Hepatocyte (in vitro differentiated cells): ENCODE results near the gene CITED1. TPM values are rescaled to one million over a fixed set of nuclear protein-coding genes. Genes with fewer than 3 reads are reported as not detected.

Experiments used
- DNase-seq: peaks from one replicate; pipeline ENCODE4 v3.0.0-alpha.2; 2016; ENCODE audit warnings: low spot score
- H2AFZ ChIP-seq: fragments of 200-600 bp; sonication (generic); 2 replicates; pipeline ENCODE4 v1.6.0; 2016; ENCODE audit warnings: antibody characterized with exemption, mild to moderate bottlenecking
- H3K27ac ChIP-seq: fragments of 200-600 bp; sonication (generic); 2 replicates; pipeline ENCODE4 v1.5.1; 2016; ENCODE audit warnings: mild to moderate bottlenecking
- H3K27me3 ChIP-seq: fragments of 200-600 bp; sonication (generic); 2 replicates; pipeline ENCODE4 v1.6.1; 2016
- H3K36me3 ChIP-seq: fragments of 200-600 bp; sonication (generic); replicated peaks from 2 replicates; pipeline ENCODE4 v1.5.1; 2016; ENCODE audit warnings: low read depth; ENCODE audit not compliant: insufficient read depth
- H3K4me1 ChIP-seq: fragments of 200-600 bp; sonication (generic); 2 replicates; pipeline ENCODE4 v1.5.1; 2016; ENCODE audit warnings: mild to moderate bottlenecking, moderate library complexity; ENCODE audit not compliant: insufficient read depth
- H3K4me2 ChIP-seq: fragments of 200-600 bp; sonication (generic); 2 replicates; pipeline ENCODE4 v1.6.0; 2016
- H3K4me3 ChIP-seq: fragments of 200-600 bp; sonication (generic); 2 replicates; pipeline ENCODE4 v1.5.1; 2016; ENCODE audit warnings: mild to moderate bottlenecking
- H3K79me2 ChIP-seq: fragments of 200-600 bp; sonication (generic); 2 replicates; pipeline ENCODE4 v1.6.0; 2017; ENCODE audit warnings: mild to moderate bottlenecking
- H3K9me2 ChIP-seq: fragments of 200-600 bp; sonication (generic); replicated peaks from 2 replicates; pipeline ENCODE4 v1.6.0; 2017; ENCODE audit warnings: mild to moderate bottlenecking; ENCODE audit not compliant: insufficient read depth
- H3K9me3 ChIP-seq: fragments of 200-600 bp; sonication (generic); 2 replicates; pipeline ENCODE4 v1.5.1; 2016; ENCODE audit warnings: low read depth, mild to moderate bottlenecking
- H4K20me1 ChIP-seq: fragments of 200-600 bp; sonication (generic); 2 replicates; pipeline ENCODE4 v1.6.0; 2016; ENCODE audit warnings: mild to moderate bottlenecking; ENCODE audit not compliant: insufficient read depth, poor library complexity, severe bottlenecking
- CTCF ChIP-seq: fragments of 200-600 bp; sonication (generic); IDR thresholded peaks from 2 replicates; pipeline ENCODE4 v1.5.1; 2016; ENCODE audit warnings: antibody characterized with exemption, mild to moderate bottlenecking; ENCODE audit not compliant: poor library complexity
- EZH2 ChIP-seq: fragments of 200-600 bp; sonication (generic); IDR thresholded peaks from 2 replicates; pipeline ENCODE4 v1.6.1; 2016; ENCODE audit warnings: antibody characterized with exemption, mild to moderate bottlenecking, borderline replicate concordance
- EZH2phosphoT487 ChIP-seq: fragments of 200-600 bp; sonication (generic); IDR thresholded peaks from one replicate; pipeline ENCODE4 v1.6.1; 2018; ENCODE audit warnings: antibody characterized with exemption, mild to moderate bottlenecking, low read depth, moderate library complexity; ENCODE audit not compliant: unreplicated experiment, severe bottlenecking
- WGBS: methylation state at CpG from one replicate; pipeline ENCODE4 v1.1.6; 2016; ENCODE audit warnings: low lambda C conversion rate; ENCODE audit errors: missing lambda C conversion rate; 5-methylcytosine and 5-hydroxymethylcytosine counted together
- polyA plus RNA-seq: library from polyadenylated mRNA; unstranded; fragments of >200 nt; fragmentation: Nextera tagmentation; extraction: Ambion mirVana; gene quantifications from 2 replicates; pipeline ENCODE4 v1.2.1, GENCODE V29; 2016
- total RNA-seq: library from RNA; depleted of rRNA; stranded (reverse); fragments of >200 nt; gene quantifications from 2 replicates; pipeline ENCODE4 v1.2.3, GENCODE V29; 2014

CITED1 gene
- total and polyA plus RNA-seq, 2 experiments from 2014 or later = 2.9 TPM; not detected in 1

DNA sequence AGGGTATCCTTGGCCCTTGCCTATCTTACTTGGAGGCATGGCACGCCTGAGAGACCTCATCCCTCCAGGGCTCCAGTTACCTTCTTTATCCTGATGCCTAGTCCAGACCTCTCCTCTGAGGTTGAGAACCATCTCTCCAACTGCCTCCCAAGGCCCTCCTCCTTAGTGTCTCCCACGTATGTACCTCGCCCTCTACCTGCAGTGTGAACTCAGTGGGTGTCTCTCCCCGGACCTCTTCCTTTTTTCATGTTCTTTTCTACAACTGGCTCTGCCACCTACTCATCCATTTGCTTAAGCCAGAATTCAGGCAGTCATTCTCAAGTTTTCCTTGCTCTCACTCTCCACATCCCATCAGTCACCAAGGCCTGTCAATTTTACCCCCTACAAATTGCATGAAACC, 45.3 kb downstream of the CITED1 start:
- no peaks in the 10 kb centered on the region for H3K4me1 ChIP-seq
- no peaks in the 10 kb centered on the region for H4K20me1 ChIP-seq
- DNase-seq = no peak
- no peaks in the 10 kb centered on the region for H3K27me3 ChIP-seq
- no peak overlapping the region for H3K4me2 ChIP-seq
- H3K27ac ChIP-seq = no peak overlapping the region
- no peaks in the 10 kb centered on the region for H3K9me2 ChIP-seq
- H3K36me3 ChIP-seq = no peaks in the 10 kb centered on the region
- TF ChIP-seq EZH2phosphoT487 (no peak), CTCF (no peak), EZH2 (no peak)
- no peak overlapping the region for H2AFZ ChIP-seq
- H3K79me2 ChIP-seq = no peaks in the 10 kb centered on the region
- no peak overlapping the region for H3K4me3 ChIP-seq
- H3K9me3 ChIP-seq = no peaks in the 10 kb centered on the region
- 91% methylated on average over 4 of the region's 4 CpGs for WGBS

DNA sequence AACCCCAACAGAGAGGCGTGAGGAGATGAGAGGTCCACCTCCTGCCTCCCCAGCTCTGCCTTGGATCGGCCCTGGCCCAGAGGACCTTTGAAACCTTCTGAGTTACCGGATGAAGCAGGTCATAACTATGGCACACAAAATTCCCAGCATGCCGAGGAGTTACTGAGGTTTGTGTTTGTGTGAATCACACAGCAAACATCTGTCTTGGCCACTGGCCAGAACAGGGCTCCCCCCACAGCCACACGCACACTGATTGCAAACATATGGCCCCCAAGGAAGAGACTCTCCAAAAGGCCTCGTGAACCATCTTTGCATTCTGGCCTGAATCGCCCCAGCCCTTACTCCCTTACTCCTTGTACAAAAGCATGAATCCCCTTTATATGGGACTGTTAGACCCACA, 47.5 kb downstream of the CITED1 start:
- no peak overlapping the region for H2AFZ ChIP-seq
- H3K9me3 ChIP-seq = no peaks in the 10 kb centered on the region
- no peak overlapping the region for H3K27ac ChIP-seq
- no peak overlapping the region for H3K4me2 ChIP-seq
- peak; percentile 45 for DNase-seq
- no peaks in the 10 kb centered on the region for H3K79me2 ChIP-seq
- no peaks in the 10 kb centered on the region for H3K4me1 ChIP-seq
- no peaks in the 10 kb centered on the region for H3K27me3 ChIP-seq
- TF ChIP-seq EZH2 = no peak
- TF ChIP-seq CTCF = no peak
- no peak for TF ChIP-seq EZH2phosphoT487
- no peak overlapping the region for H3K4me3 ChIP-seq
- 50% methylated on average over 7 of the region's 7 CpGs for WGBS
- no peaks in the 10 kb centered on the region for H4K20me1 ChIP-seq
- H3K36me3 ChIP-seq = no peaks in the 10 kb centered on the region
- no peaks in the 10 kb centered on the region for H3K9me2 ChIP-seq

DNA sequence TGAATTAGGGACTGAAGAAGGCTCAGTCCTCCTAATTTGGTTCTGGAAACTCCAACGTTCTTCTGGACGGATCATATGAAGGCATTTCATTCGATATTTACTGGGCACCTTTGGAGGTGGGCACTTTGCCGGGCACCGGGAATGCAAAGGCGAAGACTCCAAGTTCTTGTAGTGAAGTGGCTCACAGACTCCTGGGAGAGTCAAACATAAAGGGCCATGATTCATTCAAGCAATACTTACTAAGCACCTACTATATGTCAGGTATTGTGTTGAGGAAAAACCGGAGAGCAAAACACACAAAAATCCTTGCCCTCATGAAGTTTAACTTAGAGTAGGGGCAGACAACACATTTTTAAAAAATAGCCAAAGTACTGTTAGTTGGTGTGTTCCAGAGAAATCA, 49.9 kb downstream of the CITED1 start:
- TF ChIP-seq EZH2 = no peak
- Histone ChIP-seq H3K36me3 (no peaks in the 10 kb centered on the region), H3K4me3 (no peak overlapping the region), H3K27ac (no peak overlapping the region), H3K79me2 (no peaks in the 10 kb centered on the region), H3K4me2 (peak overlapping the region; percentile 67), H3K9me3 (no peaks in the 10 kb centered on the region), H2AFZ (no peak overlapping the region), H3K9me2 (no peaks in the 10 kb centered on the region), H3K27me3 (no peaks in the 10 kb centered on the region), H4K20me1 (no peaks in the 10 kb centered on the region), H3K4me1 (no peaks in the 10 kb centered on the region)
- WGBS = 93% methylated on average over 7 of the region's 7 CpGs
- no peak for DNase-seq

DNA sequence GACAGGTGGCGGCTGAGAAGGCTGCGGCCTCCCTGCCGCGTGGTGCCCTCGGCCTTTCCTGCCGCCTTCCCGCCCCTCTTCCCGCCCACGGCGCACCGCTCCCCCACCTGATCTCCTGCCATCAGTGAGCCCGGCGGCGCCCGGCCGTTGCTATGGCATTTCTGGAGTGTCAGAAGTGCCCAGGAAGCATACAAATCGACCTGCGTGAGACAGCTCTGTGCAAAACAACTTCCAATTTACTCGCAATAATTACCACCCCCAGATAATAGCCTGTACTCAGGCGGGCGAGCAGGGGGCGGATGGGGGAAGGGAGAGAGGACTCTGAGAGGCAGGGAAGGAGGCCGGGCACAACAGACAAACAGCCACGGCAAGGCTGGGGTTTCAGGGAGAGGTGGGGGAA, 50.3 kb downstream of the CITED1 start:
- H3K79me2 ChIP-seq = no peaks in the 10 kb centered on the region
- H3K9me3 ChIP-seq = no peaks in the 10 kb centered on the region
- H3K27ac ChIP-seq = no peak overlapping the region
- H3K9me2 ChIP-seq = no peaks in the 10 kb centered on the region
- H3K4me1 ChIP-seq = no peaks in the 10 kb centered on the region
- DNase-seq = no peak
- peak overlapping the region; percentile 67 for H3K4me2 ChIP-seq
- H2AFZ ChIP-seq = no peak overlapping the region
- TF ChIP-seq EZH2phosphoT487 = no peak
- no peak for TF ChIP-seq CTCF
- TF ChIP-seq EZH2 = no peak
- no peak overlapping the region for H3K4me3 ChIP-seq
- H3K27me3 ChIP-seq = no peaks in the 10 kb centered on the region
- WGBS = 35% methylated on average over 21 of the region's 24 CpGs
- H3K36me3 ChIP-seq = no peaks in the 10 kb centered on the region
- H4K20me1 ChIP-seq = no peaks in the 10 kb centered on the region
